ENCODE results near the gene LMAN1L. TPM values are rescaled to one million over a fixed set of nuclear protein-coding genes. Genes with fewer than 3 reads are reported as not detected.

The LMAN1L gene
- total RNA-seq, 1 experiment from 2014 or later: not detected

- peak; percentile 85 for ATAC-seq
- Histone ChIP-seq H3K79me2 (ENCODE audit: low read length) (0 out of 2 replicates have a peak, but pooled peaks cover 5% of the 10 kb centered on the region), H3K9me3 (ENCODE audit: low read length) (no peaks in the 10 kb centered on the region), H3F3A (ENCODE audit: low read length, unreplicated experiment) (no peaks in the 10 kb centered on the region), H3K4me1 (ENCODE audit: insufficient read depth, low read length) (peaks cover 14% of the 10 kb centered on the region), H4K20me1 (ENCODE audit: low read length) (no peaks in the 10 kb centered on the region), H3K4me2 (ENCODE audit: low read length) (peak within 1 kb of the TSS; percentile 88), H3K27me3 (ENCODE audit: low read length) (no peaks in the 10 kb centered on the region), H3K4me3 (ENCODE audit: low read length) (peak within 1 kb of the TSS; percentile 80), H3K9me2 (replicated peaks; ENCODE audit: low read length) (no peaks in the 10 kb centered on the region), H3K9ac (ENCODE audit: low read length) (peak within 1 kb of the TSS; percentile 81), H3K36me3 (ENCODE audit: low read depth, low read length) (no peaks in the 10 kb centered on the region), H3K27ac (ENCODE audit: low read length) (peak within 1 kb of the TSS; percentile 19; the same call in 1 of the 2 replicates), H2AFZ (ENCODE audit: low read length) (peak within 1 kb of the TSS; percentile 88)
- intact Hi-C loops (cut with micrococcal nuclease): loop anchor here (10.0 kb wide), 1 partner anchor 62 kb away; the partner anchor contains the start of gene FAM219B
- no peak for TF ChIP-seq EZH2 (IDR thresholded peaks at IDR 0.05; ENCODE audit: low read length, unreplicated experiment)
- TF ChIP-seq CTCF (conservative IDR thresholded peaks at IDR 0.05; ENCODE audit: low read depth, low read length): peak; percentile 41
- POLR2A ChIA-PET (ENCODE audit: unreplicated experiment): interaction anchor here (0.5 to 0.6 kb wide), 2 partner anchors 98 to 509 kb away, joined by 3 read pairs; no protein-coding TSS in a partner anchor
- CTCF ChIA-PET: interaction anchor here (0.6 to 1.0 kb wide), 2 partner anchors 62 to 71 kb away, joined by 3 to 4 read pairs; no protein-coding TSS in a partner anchor
- peak; percentile 88 for DNase-seq
- TSS peak; percentile 19 for BruUV-seq (replicated peaks)
These were observed 30.2 kb downstream of the LMAN1L start, which contains the start of gene ULK3 for GRCh38 chr15:74842581-74843444. ULK3 (minus strand) TSS chr15:74843156; CDS start chr15:74843105, 51 bp downstream.

GRCh38 chr15:74843445-74843828 lies 30.8 kb downstream of the LMAN1L start:
- Histone ChIP-seq H3K27ac (ENCODE audit: low read length) (0 out of 2 replicates have a peak overlapping the region, but pooled peaks have one; percentile 8), H3K36me3 (ENCODE audit: low read depth, low read length) (no peaks in the 10 kb centered on the region), H3F3A (ENCODE audit: low read length, unreplicated experiment) (no peaks in the 10 kb centered on the region), H3K4me3 (ENCODE audit: low read length) (peak overlapping the region; percentile 51; the same call in 1 of the 2 replicates), H2AFZ (ENCODE audit: low read length) (peak overlapping the region; percentile 62; the same call in 1 of the 2 replicates), H4K20me1 (ENCODE audit: low read length) (no peaks in the 10 kb centered on the region), H3K4me1 (ENCODE audit: insufficient read depth, low read length) (peaks cover 14% of the 10 kb centered on the region), H3K9me2 (replicated peaks; ENCODE audit: low read length) (no peaks in the 10 kb centered on the region), H3K9me3 (ENCODE audit: low read length) (no peaks in the 10 kb centered on the region), H3K79me2 (ENCODE audit: low read length) (0 out of 2 replicates have a peak, but pooled peaks cover 5% of the 10 kb centered on the region), H3K4me2 (ENCODE audit: low read length) (peak overlapping the region; percentile 74), H3K27me3 (ENCODE audit: low read length) (no peaks in the 10 kb centered on the region), H3K9ac (ENCODE audit: low read length) (peak overlapping the region; percentile 66)
- ATAC-seq (no peak), DNase-seq (no peak)
- intact Hi-C loops (cut with micrococcal nuclease): loop anchor here (10.0 kb wide), 1 partner anchor 61 kb away; the partner anchor contains the start of gene FAM219B
- ChIA-PET POLR2A (ENCODE audit: unreplicated experiment) (no interaction called here), CTCF (interaction anchor here (1.0 kb wide), 1 partner anchor 72 kb away, joined by 4 read pairs; no protein-coding TSS in a partner anchor)
- TF ChIP-seq EZH2phosphoT487 (IDR thresholded peaks at IDR 0.05; ENCODE audit: borderline replicate concordance, low read length) (no peak), EZH2 (IDR thresholded peaks at IDR 0.05; ENCODE audit: low read length, unreplicated experiment) (no peak), CTCF (conservative IDR thresholded peaks at IDR 0.05; ENCODE audit: low read depth, low read length) (no peak; the same call in 1 of the 2 replicates)
- BruUV-seq (replicated peaks): no TSS peak

Data from PC-3 (cell line).